GM19043 (cell line): ENCODE results near the gene BCAM.
"Not testable (repeated sequence)": the region's sequence is repeated elsewhere in the genome, so short reads cannot be mapped to it uniquely, and the experiment has no call there.

ENCODE experiments used
- ATAC-seq: cut with Tn5 transposase; IDR thresholded peaks from one replicate; pipeline ENCODE4 v1.9.1; 2021; ENCODE audit warnings: low read depth; ENCODE audit not compliant: unreplicated experiment

Gene BCAM

DNA sequence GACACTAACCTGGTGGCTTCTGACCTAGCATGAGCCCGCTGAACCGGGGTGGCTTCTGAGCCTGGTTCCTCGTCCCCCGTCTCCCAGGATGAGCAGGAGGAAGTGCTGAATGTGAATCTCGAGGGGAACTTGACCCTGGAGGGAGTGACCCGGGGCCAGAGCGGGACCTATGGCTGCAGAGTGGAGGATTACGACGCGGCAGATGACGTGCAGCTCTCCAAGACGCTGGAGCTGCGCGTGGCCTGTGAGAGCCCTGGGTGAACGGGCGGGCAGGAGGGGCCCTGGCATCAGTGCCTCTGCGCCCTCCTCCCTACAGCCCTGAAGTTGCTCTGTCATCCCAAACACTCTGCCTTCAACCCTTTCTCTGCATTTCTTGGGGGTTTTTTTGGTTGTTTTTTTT lies 5.6 kb downstream of the BCAM start:
- no peak for ATAC-seq

DNA sequence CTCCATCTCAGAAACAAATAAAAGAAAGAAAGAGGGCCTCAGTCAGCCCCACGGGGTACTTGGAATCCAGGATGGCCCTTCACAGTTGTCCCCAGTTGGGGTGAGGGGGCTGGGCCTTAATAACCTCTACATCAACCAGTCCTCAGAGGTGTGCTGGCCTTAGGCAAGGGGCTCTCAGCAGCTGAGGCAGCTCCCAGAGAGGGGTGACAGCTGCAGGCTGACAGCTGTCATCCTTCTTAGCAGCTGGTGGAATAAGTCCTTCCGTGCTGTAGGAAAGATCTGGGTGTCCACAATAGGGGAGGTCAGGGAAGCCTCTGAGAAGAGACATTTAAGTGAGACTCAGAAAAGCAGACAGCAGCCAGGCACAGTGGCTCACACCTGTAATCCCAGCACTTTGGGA lies 7.4 kb downstream of the BCAM start:
- no peak for ATAC-seq

DNA sequence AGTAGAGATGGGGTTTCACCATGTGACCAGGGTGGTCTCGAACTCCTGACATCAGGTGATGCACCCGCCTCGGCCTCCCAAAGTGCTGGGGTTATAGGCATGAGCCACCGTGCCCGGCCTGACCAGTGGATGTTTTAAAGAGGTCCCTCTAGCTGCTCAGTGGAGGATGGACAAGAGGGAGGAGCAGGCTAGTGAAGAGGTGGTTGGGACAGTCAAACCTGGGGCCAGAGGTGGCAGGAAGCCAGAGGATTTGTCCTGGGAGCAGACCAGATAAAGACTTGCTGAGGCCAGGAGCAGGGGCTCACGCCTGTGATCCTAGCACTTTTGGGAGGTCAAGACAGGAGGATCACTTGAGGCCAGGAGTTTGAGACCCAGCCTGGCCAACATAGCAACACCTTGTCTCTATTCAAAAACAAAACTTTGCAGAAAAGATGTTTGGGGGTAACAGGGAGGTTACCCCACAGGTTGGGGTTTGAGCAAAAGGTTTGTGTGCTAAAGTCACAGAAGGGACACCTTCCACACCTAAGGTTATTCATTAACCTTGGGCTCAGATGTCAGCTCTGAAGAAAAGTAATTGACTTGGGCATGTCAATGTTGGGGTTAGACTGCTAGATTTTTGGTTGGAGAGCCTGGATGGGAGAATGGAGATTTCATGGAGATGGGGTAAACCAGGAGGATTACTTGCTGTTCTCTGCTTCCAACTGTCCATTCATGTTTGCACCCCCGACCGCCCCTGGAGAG lies 9.0 kb downstream of the BCAM start:
- no peak for ATAC-seq

DNA sequence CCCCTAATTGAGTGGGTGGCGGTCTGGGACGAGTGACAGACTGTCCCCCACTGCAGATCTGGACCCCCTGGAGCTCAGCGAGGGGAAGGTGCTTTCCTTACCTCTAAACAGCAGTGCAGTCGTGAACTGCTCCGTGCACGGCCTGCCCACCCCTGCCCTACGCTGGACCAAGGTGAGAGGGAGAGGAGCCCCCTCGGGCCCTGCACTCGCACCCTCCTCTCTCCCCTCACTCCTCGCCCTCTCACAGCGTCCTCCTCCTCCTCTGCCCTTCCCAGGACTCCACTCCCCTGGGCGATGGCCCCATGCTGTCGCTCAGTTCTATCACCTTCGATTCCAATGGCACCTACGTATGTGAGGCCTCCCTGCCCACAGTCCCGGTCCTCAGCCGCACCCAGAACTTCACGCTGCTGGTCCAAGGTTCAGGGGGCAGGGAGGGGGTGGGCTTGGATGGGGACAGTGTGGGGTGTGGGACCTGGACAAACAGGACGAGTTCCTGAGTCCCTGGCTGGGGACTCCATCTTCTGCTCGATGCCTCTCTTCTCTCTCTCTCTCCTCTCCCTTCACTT lies 9.6 kb downstream of the BCAM start:
- ATAC-seq, result no peak

DNA sequence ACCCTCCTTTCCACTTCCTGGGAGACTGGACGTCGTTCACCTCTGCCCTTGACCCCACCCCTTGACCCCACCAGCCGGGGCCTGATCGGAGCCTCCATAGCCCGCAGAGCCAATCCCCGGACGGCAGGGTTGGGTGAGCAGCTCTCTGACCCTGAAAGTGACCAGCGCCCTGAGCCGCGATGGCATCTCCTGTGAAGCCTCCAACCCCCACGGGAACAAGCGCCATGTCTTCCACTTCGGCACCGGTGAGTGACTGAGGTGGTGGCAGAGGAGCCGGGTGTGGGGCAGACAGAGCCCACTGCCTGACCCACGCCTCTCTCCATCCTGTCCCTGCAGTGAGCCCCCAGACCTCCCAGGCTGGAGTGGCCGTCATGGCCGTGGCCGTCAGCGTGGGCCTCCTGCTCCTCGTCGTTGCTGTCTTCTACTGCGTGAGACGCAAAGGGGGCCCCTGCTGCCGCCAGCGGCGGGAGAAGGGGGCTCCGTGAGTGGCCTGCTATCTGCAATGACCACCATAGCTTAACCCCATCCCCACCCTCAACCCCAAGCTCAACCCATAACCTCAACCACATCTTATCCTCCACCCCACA lies 10.4 kb downstream of the BCAM start:
- no peak for ATAC-seq

DNA sequence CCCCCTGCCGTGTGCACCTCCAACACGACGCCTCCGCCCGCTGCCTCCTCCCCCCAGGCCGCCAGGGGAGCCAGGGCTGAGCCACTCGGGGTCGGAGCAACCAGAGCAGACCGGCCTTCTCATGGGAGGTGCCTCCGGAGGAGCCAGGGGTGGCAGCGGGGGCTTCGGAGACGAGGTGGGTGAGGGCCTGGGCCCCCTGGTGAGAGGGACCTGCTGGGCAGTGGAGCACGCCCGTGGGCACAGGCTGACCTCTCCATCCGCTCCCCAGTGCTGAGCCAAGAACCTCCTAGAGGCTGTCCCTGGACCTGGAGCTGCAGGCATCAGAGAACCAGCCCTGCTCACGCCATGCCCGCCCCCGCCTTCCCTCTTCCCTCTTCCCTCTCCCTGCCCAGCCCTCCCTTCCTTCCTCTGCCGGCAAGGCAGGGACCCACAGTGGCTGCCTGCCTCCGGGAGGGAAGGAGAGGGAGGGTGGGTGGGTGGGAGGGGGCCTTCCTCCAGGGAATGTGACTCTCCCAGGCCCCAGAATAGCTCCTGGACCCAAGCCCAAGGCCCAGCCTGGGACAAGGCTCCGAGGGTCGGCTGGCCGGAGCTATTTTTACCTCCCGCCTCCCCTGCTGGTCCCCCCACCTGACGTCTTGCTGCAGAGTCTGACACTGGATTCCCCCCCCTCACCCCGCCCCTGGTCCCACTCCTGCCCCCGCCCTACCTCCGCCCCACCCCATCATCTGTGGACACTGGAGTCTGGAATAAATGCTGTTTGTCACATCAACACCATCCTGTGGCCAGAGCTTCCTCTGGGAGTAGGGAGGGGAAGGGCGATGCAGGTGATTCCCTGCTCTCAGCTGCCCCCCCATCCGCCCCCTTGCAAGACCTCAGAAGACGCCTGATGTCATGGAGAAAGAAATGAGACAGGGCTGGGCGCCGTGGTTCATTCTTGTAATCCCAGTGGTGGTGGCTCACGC lies 12.0 kb downstream of the BCAM start:
- no peak for ATAC-seq

DNA sequence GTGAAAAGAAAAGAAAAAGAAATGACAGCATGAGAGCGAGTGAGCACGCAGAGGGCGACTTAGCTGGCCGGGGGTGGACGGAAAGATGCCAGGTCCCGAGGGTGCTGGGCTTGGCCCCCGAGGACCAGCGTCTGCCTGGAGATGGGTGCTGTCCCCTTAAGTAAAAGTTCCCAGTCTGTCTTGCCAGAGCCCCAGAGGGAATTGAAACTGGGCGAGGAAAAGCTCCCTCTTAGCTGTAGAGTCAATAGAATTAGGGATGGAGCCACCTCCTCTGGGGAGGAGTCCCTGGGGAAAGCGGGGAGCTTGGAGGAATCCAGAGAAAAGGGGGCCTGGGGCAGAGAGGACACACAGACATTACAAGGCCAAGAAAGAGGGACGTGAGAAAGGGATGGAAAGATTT lies 13.3 kb downstream of the BCAM start:
- ATAC-seq, result no peak

DNA sequence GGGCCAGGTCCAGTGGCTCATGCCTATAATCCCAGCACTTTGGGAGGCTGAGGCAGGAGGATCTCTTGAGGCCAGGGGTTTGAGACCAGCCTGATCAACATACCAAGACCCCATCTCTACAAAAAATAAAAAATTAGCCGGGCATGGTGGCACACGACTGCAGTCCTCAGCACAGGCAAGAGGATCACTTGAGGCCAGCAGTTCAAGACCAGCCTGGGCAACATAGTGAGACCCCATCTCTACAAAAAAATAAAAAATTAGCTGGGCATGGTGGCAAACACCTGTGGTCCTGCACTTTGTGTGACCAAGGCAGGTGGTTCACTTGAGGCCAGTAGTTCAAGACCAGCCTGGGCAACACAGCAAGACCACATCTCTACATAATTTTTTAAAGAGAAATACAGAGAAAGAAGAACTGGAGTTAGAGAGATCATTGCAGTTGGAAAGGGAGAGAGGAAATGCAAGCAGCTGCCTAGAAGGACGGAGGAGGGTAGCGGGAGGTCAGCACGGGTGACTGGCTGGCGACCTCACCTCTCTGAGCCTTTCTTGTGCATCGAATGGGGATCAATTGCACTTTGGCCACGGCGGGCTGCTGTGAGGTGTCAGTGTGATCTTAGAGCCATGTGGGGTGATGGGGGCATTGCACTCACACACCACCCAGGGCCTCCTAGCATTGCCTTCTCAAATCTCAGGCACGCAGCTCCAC lies 13.9 kb downstream of the BCAM start:
- ATAC-seq, result no peak

DNA sequence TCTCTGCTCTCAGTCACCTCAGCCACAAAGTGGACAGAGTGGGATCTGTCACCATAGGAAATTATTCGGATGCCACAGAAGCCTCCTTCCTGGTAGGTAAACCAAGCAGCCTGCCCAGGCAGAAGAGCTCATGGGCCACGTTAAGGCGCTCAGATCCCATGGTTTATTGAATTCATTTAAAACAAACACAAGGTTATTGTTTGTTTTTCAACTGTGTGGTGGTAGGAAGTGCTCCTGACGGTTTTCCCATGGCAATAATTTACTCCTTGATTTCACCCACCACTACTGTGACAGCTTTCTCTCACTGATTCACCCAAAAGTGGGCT lies 14.4 kb downstream of the BCAM start:
- no peak for ATAC-seq

DNA sequence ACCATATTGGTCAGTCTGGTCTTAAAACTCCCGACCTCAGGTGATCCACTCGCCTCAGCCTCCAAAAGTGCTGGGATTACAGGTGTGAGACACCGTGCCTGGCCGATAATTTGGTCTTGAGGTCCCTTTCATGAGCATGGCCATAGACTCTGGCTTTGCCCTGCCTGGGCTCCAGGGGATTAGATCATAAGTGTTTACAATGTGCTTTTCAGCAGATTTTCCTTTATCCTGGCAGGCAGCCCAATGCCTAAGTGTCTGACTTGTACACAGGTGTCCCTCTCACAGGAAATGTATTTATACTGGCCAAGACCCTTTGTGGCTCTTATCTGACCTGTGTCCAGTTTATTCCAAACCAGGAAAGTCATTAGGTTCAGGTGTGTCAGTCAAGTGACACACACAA lies 15.9 kb downstream of the BCAM start:
- ATAC-seq, result no peak

DNA sequence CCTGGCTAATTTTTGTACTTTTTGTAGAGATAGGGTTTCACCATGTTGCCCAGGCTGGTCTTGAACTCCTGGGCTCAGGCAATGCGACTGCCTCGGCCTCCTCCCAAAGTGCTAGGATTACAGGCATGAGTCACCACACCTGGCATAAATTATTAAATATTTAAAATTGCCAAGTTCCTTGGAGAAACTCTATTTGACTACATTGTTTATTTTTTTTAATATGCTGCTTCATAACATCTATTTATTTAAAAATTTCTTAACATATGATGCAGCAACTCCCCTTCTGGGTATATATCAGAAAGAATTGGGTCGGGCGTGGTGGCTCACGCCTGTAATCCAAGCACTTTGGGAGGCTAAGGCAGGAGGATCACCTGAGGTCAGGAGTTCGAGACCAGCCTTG lies 24.0 kb downstream of the BCAM start:
- ATAC-seq, result not testable (repeated sequence)

DNA sequence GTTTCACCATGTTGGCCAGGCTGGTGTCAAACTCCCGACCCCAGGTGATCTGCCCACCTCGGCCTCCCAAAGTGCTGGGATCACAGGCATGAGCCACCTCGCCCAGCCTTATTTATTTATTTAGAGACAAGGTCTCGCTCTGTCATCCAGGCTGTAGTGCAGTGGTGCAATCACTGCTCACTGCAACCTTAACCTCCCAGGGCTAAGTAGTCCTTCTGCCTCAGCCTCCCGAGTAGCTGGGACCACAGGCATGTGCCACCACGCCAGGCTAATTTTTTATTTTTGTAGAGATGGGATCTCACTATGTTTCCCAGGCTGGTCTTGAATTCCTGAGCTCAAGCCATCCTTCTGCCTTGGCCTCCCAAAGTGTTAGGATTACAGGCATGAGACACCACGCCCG lies 25.5 kb downstream of the BCAM start:
- not testable (repeated sequence) for ATAC-seq

DNA sequence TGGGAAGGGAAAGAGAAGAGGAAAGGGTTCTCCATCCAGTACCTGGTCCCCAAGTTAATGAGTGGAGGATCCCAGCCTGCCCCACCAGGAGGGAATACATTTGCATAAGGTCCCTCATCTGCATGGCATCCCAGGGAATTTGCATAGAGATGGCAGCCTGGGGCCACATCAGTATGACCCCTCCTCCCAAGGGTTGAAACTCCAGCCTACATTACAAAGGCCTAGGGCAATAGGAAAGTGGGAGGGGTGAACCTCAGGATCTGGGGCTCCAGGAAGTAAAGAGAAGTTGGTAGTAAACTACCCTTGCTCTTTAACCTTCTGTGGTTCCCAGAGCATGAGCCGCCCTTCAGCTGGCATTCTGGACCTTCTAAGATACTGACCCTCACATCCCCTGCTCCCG lies 30.4 kb downstream of the BCAM start:
- no peak for ATAC-seq

DNA sequence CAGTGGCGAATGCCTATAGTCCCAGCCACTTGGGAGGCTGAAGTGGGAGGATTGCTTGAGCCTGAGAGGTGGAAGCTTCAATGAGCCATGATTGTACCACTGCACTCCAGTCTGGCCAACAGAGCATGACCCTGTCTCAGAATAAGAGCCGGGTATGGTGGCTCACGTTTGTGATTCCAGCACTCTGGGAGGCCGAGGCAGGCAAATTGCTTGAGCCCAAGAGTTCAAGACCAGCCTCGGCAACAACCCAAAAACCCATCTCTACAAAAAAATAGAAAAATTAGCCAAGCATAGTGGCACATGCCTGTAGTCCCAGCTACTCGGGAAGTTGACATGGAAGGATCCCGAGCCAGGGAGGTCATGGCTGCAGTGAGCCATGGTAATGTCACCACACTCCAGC lies 31.9 kb downstream of the BCAM start:
- ATAC-seq, result no peak

DNA sequence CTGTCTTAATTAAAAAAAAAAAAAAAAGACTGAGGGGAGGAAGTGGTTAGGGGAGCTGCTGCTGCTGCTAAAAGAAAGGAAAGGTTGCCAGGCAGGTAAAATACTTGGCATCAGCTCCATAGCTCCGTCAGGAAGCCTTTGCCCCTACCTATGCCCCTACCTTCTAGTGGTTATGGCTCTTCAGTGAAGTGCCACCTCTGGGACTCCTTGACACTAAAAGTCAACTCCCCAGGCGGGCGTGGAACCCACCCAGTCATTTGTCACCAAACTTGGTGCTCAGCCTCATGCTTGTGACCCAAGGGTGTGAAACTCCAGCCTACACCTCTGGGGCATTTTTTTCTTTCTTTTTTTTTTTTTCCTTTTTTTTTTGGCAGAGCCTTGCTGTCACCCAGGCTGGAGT lies 32.3 kb downstream of the BCAM start:
- ATAC-seq, result no peak

DNA sequence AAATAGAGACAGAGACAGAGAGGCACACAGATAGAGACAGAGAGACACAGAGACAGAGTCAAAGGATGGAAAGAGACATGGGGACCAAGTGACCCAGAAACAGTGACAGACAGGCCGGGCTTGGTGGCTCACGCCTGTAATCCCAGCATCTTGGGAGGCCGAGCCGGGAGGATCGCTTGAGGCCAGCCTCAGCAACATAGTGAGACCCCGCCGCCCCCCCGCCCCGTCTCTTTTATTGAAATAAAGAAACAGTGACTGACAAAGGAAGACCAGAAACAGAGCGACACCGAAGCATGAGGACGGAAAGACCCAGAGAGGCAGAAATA lies 36.3 kb downstream of the BCAM start:
- ATAC-seq, result no peak

DNA sequence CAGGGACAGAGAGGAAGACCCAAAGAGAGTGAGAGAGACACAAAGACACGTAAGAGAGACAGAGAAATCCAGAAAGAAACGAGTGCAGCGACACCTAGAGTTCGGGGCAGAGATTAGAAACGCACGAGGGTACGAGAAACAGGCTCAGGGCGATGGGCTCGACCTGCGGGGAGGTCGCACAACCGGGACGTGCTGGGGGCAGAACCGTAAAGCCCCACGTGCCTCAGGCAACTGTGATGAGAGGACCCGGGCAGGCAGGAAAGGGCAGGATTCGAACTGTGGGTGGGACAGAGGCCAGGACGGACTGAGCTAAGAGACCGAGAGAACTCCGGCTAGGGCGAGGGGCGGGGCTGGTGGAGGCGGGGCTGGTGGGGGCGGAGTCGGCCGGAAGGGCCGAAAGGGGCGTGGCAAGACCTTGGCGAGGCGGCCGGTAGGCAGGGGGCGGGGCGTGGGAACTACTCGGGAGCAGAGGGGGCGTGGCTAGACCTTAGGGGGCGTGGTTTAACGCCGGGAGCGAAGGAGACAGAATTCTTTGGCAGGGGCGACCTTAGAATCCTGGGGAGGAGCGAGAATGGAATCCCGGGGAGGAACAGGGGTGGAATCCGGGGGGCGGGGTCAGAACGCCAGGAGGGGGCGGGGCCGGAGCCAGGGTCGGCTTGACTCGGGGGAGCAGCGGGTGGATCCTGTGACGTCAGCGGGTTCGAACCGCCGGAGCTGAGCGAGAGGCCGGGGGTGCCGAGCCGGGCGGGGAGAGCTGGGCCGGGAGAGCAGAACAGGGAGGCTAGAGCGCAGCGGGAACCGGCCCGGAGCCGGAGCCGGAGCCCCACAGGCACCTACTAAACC lies 36.9 kb downstream of the BCAM start, which contains the start of gene NECTIN2:
Gene NECTIN2 (plus strand): TSS at position 686 of the 843 bp plus-strand sequence. CDS start 229 bp downstream, outside the sequence.
- ATAC-seq, result no peak

DNA sequence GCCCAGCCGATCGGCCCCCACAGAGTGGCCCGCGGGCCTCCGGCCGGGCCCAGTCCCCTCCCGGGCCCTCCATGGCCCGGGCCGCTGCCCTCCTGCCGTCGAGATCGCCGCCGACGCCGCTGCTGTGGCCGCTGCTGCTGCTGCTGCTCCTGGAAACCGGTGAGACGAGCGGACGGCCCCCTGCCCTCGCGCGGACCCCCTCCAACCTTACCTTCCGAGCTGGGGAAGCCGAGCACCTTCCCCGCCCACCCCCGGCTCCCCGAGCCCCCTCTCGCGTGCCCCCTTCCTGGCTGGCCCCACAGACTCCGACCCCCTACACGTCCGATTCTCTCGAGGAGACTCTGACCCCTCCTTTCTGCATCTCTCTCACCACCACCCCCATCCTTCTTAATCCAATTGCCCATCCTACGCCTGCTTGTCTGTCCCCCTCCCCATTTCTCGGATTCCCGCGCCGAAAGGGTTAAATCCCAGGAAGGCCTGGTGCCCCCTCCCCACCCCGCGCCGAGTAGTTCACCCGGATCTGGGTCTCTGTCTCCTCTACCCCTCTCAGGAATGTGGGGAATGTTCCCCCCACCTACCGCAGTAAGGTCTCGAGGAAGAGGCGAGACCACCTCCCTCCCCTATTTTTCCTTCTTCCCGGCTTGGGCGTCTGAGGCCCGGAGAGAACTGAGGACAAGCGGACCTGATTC lies 37.7 kb downstream of the BCAM start:
- ATAC-seq, result no peak
